CD4-positive, alpha-beta T cell treated with Interleukin-1 beta for 1 hour (primary cell): ENCODE data around the gene ANO9.
A peak's percentile ranks its signal among the peaks of the same experiment; 100 is the strongest.
"Not testable (repeated sequence)": the region's sequence is repeated elsewhere in the genome, so short reads cannot be mapped to it uniquely, and the experiment has no call there.

ENCODE experiments used
- DNase-seq, 2 donors: peaks; one replicate each; pipeline ENCODE4 v3.0.0-alpha.2; 2020 to 2022

ANO9 gene

GRCh38 chr11:432501-433100 is 9.2 kb downstream of the ANO9 start:
- no peak for DNase-seq

GRCh38 chr11:431921-432320 is 9.9 kb downstream of the ANO9 start:
- no peak for DNase-seq

- DNase-seq = no peak
Observed at GRCh38 chr11:429931-430456, 11.8 kb downstream of the ANO9 start.

- DNase-seq = no peak
Observed at GRCh38 chr11:429391-429790, 12.4 kb downstream of the ANO9 start.

GRCh38 chr11:428295-428694 is 13.5 kb downstream of the ANO9 start:
- DNase-seq = no peak

GRCh38 chr11:426851-427250 is 15.0 kb downstream of the ANO9 start:
- DNase-seq = no peak

- no peak for DNase-seq
Observed at GRCh38 chr11:425301-425700, 16.5 kb downstream of the ANO9 start.

- not testable (repeated sequence) for DNase-seq
Observed at GRCh38 chr11:424766-425165, 17.0 kb downstream of the ANO9 start.

- DNase-seq = no peak
Observed at GRCh38 chr11:424232-424631, 17.6 kb downstream of the ANO9 start.

- DNase-seq = no peak
Observed at GRCh38 chr11:422249-422656, 19.6 kb downstream of the ANO9 start.

GRCh38 chr11:420911-421321 is 20.9 kb downstream of the ANO9 start:
- no peak for DNase-seq

GRCh38 chr11:420054-420910 is 21.5 kb downstream of the ANO9 start:
- DNase-seq = no peak

- DNase-seq = no peak
Observed at GRCh38 chr11:419248-420005, 22.4 kb downstream of the ANO9 start.

- DNase-seq = no peak
Observed at GRCh38 chr11:418343-419247, 23.2 kb downstream of the ANO9 start.

- no peak for DNase-seq
Observed at GRCh38 chr11:417652-418342, 24.0 kb downstream of the ANO9 start.

- peak; percentile 28 to 40 for DNase-seq
Observed at GRCh38 chr11:416757-417621, 24.8 kb downstream of the ANO9 start.

- DNase-seq = no peak
Observed at GRCh38 chr11:416051-416756, 25.6 kb downstream of the ANO9 start.

GRCh38 chr11:415640-416041 is 26.2 kb downstream of the ANO9 start:
- no peak for DNase-seq

- DNase-seq = no peak
Observed at GRCh38 chr11:414318-414857, 27.4 kb downstream of the ANO9 start.
